H9 (cell line): ENCODE data around the gene ZNF652. TPM values are rescaled to one million over a fixed set of nuclear protein-coding genes. Genes with fewer than 3 reads are reported as not detected.

Experiments used
- DNase-seq: peaks from one replicate; pipeline ENCODE4 v3.0.0-alpha.2; 2017
- H2AFZ ChIP-seq: one replicate; pipeline ENCODE4 v1.6.1; 2013; ENCODE audit warnings: mild to moderate bottlenecking, low read length, control low read depth, moderate library complexity
- H2AK5ac ChIP-seq: 2 replicates; pipeline ENCODE4 v1.6.1; 2013; ENCODE audit warnings: low read length, control low read depth, mixed read lengths; ENCODE audit not compliant: insufficient read length
- H2BK120ac ChIP-seq: one replicate; pipeline ENCODE4 v1.6.1; 2013; ENCODE audit warnings: low read depth, mild to moderate bottlenecking, low read length, control low read depth, inconsistent platforms; ENCODE audit not compliant: poor library complexity, severe bottlenecking
- H2BK12ac ChIP-seq: 2 replicates; pipeline ENCODE4 v1.6.1; 2013; ENCODE audit warnings: low read length, control low read depth, mixed read lengths, low read depth; ENCODE audit not compliant: insufficient read length
- H2BK15ac ChIP-seq: 2 replicates; pipeline ENCODE4 v1.6.1; 2013; ENCODE audit warnings: low read depth, low read length, control low read depth
- H2BK20ac ChIP-seq: one replicate; pipeline ENCODE4 v1.6.1; 2013; ENCODE audit warnings: low read depth, mild to moderate bottlenecking, low read length, control low read depth, inconsistent platforms; ENCODE audit not compliant: poor library complexity, severe bottlenecking
- H2BK5ac ChIP-seq: 2 replicates; pipeline ENCODE4 v1.6.1; 2013; ENCODE audit warnings: low read length, control low read depth, mixed read lengths; ENCODE audit not compliant: insufficient read length
- H3K14ac ChIP-seq: 2 replicates; pipeline ENCODE4 v1.6.1; 2013; ENCODE audit warnings: low read length, control low read depth; ENCODE audit not compliant: insufficient read depth
- H3K18ac ChIP-seq: 2 replicates; pipeline ENCODE4 v1.6.1; 2013; ENCODE audit warnings: low read depth, mild to moderate bottlenecking, mixed read lengths, low read length, control low read depth; ENCODE audit not compliant: insufficient read length
- H3K23ac ChIP-seq: 2 replicates; pipeline ENCODE4 v1.6.1; 2013; ENCODE audit warnings: low read length, control low read depth, mixed read lengths, low read depth; ENCODE audit not compliant: insufficient read length
- H3K23me2 ChIP-seq: 2 replicates; pipeline ENCODE4 v1.6.1; 2013; ENCODE audit warnings: low read depth, mild to moderate bottlenecking, mixed read lengths, low read length, control low read depth; ENCODE audit not compliant: insufficient read length, poor library complexity, severe bottlenecking
- H3K27ac ChIP-seq: 2 replicates; pipeline ENCODE4 v1.5.1; 2013; ENCODE audit warnings: low read length, control low read depth, mixed read lengths, low read depth; ENCODE audit not compliant: insufficient read length
- H3K27me3 ChIP-seq: 2 replicates; pipeline ENCODE4 v1.6.1; 2013; ENCODE audit warnings: low read length, control low read depth, inconsistent platforms; ENCODE audit not compliant: insufficient read depth
- H3K4ac ChIP-seq: 2 replicates; pipeline ENCODE4 v1.6.1; 2013; ENCODE audit warnings: low read depth, mild to moderate bottlenecking, control low read depth, inconsistent platforms, low read length, moderate library complexity
- H3K4me1 ChIP-seq: 2 replicates; pipeline ENCODE4 v1.6.1; 2013; ENCODE audit warnings: low read length, control low read depth, inconsistent platforms; ENCODE audit not compliant: insufficient read depth
- H3K4me2 ChIP-seq: 2 replicates; pipeline ENCODE4 v1.6.1; 2013; ENCODE audit warnings: low read length, control low read depth, mixed read lengths; ENCODE audit not compliant: insufficient read length, insufficient read depth
- H3K56ac ChIP-seq: 2 replicates; pipeline ENCODE4 v1.6.1; 2013; ENCODE audit warnings: low read depth, mild to moderate bottlenecking, mixed read lengths, low read length, control low read depth; ENCODE audit not compliant: insufficient read length
- H3K79me1 ChIP-seq: 2 replicates; pipeline ENCODE4 v1.6.1; 2013; ENCODE audit warnings: low read depth, mild to moderate bottlenecking, moderate library complexity, low read length, control low read depth, inconsistent platforms; ENCODE audit not compliant: insufficient read depth, poor library complexity, severe bottlenecking
- H3K79me2 ChIP-seq: 2 replicates; pipeline ENCODE4 v1.6.1; 2013; ENCODE audit warnings: low read length, control low read depth, inconsistent platforms; ENCODE audit not compliant: insufficient read depth
- H3K9ac ChIP-seq: 2 replicates; pipeline ENCODE4 v1.6.1; 2013; ENCODE audit warnings: low read length, control low read depth, mixed read lengths; ENCODE audit not compliant: insufficient read length; ENCODE audit errors: extremely low read depth
- H3K9me3 ChIP-seq: one replicate; pipeline ENCODE4 v1.6.1; 2013; ENCODE audit warnings: low read depth, low read length, inconsistent platforms; ENCODE audit not compliant: control insufficient read depth
- H3T11ph ChIP-seq: one replicate; pipeline ENCODE4 v1.6.1; 2013; ENCODE audit warnings: mild to moderate bottlenecking, low read length, control low read depth, inconsistent platforms
- H4K20me1 ChIP-seq: one replicate; pipeline ENCODE4 v1.6.1; 2013; ENCODE audit not compliant: control insufficient read depth, insufficient read length, insufficient read depth
- H4K5ac ChIP-seq: 2 replicates; pipeline ENCODE4 v1.6.1; 2013; ENCODE audit warnings: low read depth, mild to moderate bottlenecking, mixed read lengths, low read length, control low read depth; ENCODE audit not compliant: insufficient read length
- H4K8ac ChIP-seq: replicated peaks from 2 replicates; pipeline ENCODE4 v1.6.1; 2013; ENCODE audit warnings: low read length, control low read depth, mixed read lengths, low read depth; ENCODE audit not compliant: insufficient read length
- H4K91ac ChIP-seq: 2 replicates; pipeline ENCODE4 v1.6.1; 2013; ENCODE audit warnings: low read depth, mild to moderate bottlenecking, moderate library complexity, mixed read lengths, low read length, control low read depth; ENCODE audit not compliant: insufficient read length
- H3K27ac Mint-ChIP-seq, 3 experiments: 2 replicates in 2 of 3; 3 replicates in 1 of 3; pipeline ENCODE4 v1.8.0; 2020 to 2021; ENCODE audit warnings: mixed read lengths in 3 of 3, mild to moderate bottlenecking in 1 of 3, moderate library complexity in 1 of 3
- H3K27me3 Mint-ChIP-seq: 2 replicates; pipeline ENCODE4 v1.8.0; 2021; ENCODE audit warnings: low read depth, mild to moderate bottlenecking, moderate library complexity, mixed read lengths
- H3K36me3 Mint-ChIP-seq, 3 experiments: 2 replicates in 2 of 3; 3 replicates in 1 of 3; pipeline ENCODE4 v1.8.0; 2020 to 2021; ENCODE audit warnings: low read depth in 3 of 3, mixed read lengths in 3 of 3; ENCODE audit not compliant: insufficient read depth in 1 of 3
- H3K4me1 Mint-ChIP-seq, 2 experiments: 2 replicates each; pipeline ENCODE4 v1.8.0; 2020; ENCODE audit warnings: mixed read lengths in 2 of 2
- H3K4me3 Mint-ChIP-seq, 2 experiments: 2 replicates in 1 of 2; 3 replicates in 1 of 2; pipeline ENCODE4 v1.8.0; 2020 to 2021; ENCODE audit warnings: mild to moderate bottlenecking in 2 of 2, mixed read lengths in 2 of 2, moderate library complexity in 1 of 2
- H3K9me3 Mint-ChIP-seq, 2 experiments: 2 replicates in 1 of 2; 3 replicates in 1 of 2; pipeline ENCODE4 v1.8.0; 2020; ENCODE audit warnings: mild to moderate bottlenecking in 2 of 2, mixed read lengths in 2 of 2, moderate library complexity in 1 of 2
- CTCF ChIP-seq: fragments of 200-600 bp; sonication (generic); conservative IDR thresholded peaks from 3 replicates; pipeline ENCODE4 v1.8.0; 2021; ENCODE audit warnings: antibody characterized with exemption, mild to moderate bottlenecking
- WGBS: extraction: QIAGEN DNeasy Blood & Tissue Kit; methylation state at CpG from one replicate; pipeline ENCODE4 v1.1.7; 2013; ENCODE audit warnings: missing lambda C conversion rate, low lambda C conversion rate, mixed read lengths; ENCODE audit not compliant: insufficient read length; ENCODE audit errors: extremely low coverage; 5-methylcytosine and 5-hydroxymethylcytosine counted together
- total RNA-seq: library from RNA; stranded (reverse); gene quantifications from 2 replicates; pipeline ENCODE4 v1.2.1, GENCODE V29; 2021

ZNF652 gene
- total RNA-seq, 1 experiment from 2014 or later = 33.6 TPM

- H3K4me1 Mint-ChIP-seq = peaks cover 0 to 5% of the 10 kb centered on the region in 2 experiments; a peak in 1 of 4 replicates
- Histone ChIP-seq H2AFZ (no peak overlapping the region), H3K27ac (no peak overlapping the region), H3K79me2 (no peaks in the 10 kb centered on the region), H2BK15ac (no peak overlapping the region), H4K8ac (no peak overlapping the region), H3K4me1 (no peaks in the 10 kb centered on the region), H3K79me1 (no peaks in the 10 kb centered on the region), H3T11ph (no peak overlapping the region), H3K4me2 (no peak overlapping the region), H4K91ac (no peak overlapping the region), H3K23me2 (no peaks in the 10 kb centered on the region), H2BK120ac (no peak overlapping the region), H3K18ac (no peak overlapping the region), H3K9ac (no peak overlapping the region), H3K14ac (no peak overlapping the region), H2BK12ac (no peak overlapping the region), H3K9me3 (no peaks in the 10 kb centered on the region), H3K56ac (no peak overlapping the region), H4K20me1 (no peaks in the 10 kb centered on the region), H2AK5ac (no peak overlapping the region), H4K5ac (no peak overlapping the region), H3K27me3 (no peaks in the 10 kb centered on the region; the same call in 1 of the 2 replicates), H2BK5ac (no peak overlapping the region), H3K23ac (no peak overlapping the region), H3K4ac (no peak overlapping the region), H2BK20ac (no peak overlapping the region)
- no CpG with 5 or more reads among the region's 3 CpGs for WGBS
- no peak overlapping the region for H3K4me3 Mint-ChIP-seq
- H3K27me3 Mint-ChIP-seq = no peaks in the 10 kb centered on the region
- TF ChIP-seq CTCF = no peak
- H3K9me3 Mint-ChIP-seq = no peaks in the 10 kb centered on the region
- peaks cover 9 to 13% (median 13%) of the 10 kb centered on the region in 3 experiments; a peak in 6 of 7 replicates for H3K36me3 Mint-ChIP-seq
- H3K27ac Mint-ChIP-seq = no peak overlapping the region; a peak in 1 of 7 replicates
- DNase-seq = no peak
Observed at GRCh38 chr17:49294122-49294521, 67.9 kb downstream of the ZNF652 start.
